Stimulated activated CD8-positive, alpha-beta memory T cell treated with anti-CD3 and anti-CD28 coated beads, Interleukin-12 subunit alpha, Interleukin-12 subunit beta, amount 100 ng/mL, for 1 hour (primary cell): ENCODE measurements around the gene ARRDC3.

Experiments used
- DNase-seq: peaks from one replicate; pipeline ENCODE4 v3.0.0-alpha.2; 2020; ENCODE audit warnings: low read depth

ARRDC3 gene

GRCh38 chr5:91384671-91385430 is 1.7 kb upstream of the ARRDC3 start:
- no peak for DNase-seq

- no peak for DNase-seq
Observed at GRCh38 chr5:91383956-91384300, 811 bp upstream of the ARRDC3 start.

- DNase-seq: no peak
Observed at GRCh38 chr5:91382530-91383026, 539 bp downstream of the ARRDC3 start.

GRCh38 chr5:91381774-91382359 is 1.2 kb downstream of the ARRDC3 start:
- DNase-seq: peak; percentile 58

- no peak for DNase-seq
Observed at GRCh38 chr5:91381239-91381773, 1.8 kb downstream of the ARRDC3 start.

GRCh38 chr5:91380491-91381238 is 2.5 kb downstream of the ARRDC3 start:
- DNase-seq: peak; percentile 98

- peak; percentile 88 for DNase-seq
Observed at GRCh38 chr5:91379914-91380490, 3.1 kb downstream of the ARRDC3 start.

- DNase-seq: no peak
Observed at GRCh38 chr5:91379246-91379913, 3.7 kb downstream of the ARRDC3 start.

- DNase-seq: no peak
Observed at GRCh38 chr5:91378752-91379211, 4.3 kb downstream of the ARRDC3 start.

- no peak for DNase-seq
Observed at GRCh38 chr5:91374893-91375520, 8.1 kb downstream of the ARRDC3 start.

GRCh38 chr5:91373600-91373999 is 9.5 kb downstream of the ARRDC3 start:
- no peak for DNase-seq

GRCh38 chr5:91373006-91373405 is 10.1 kb downstream of the ARRDC3 start:
- DNase-seq: no peak

GRCh38 chr5:91369480-91369879 is 13.6 kb downstream of the ARRDC3 start:
- no peak for DNase-seq

GRCh38 chr5:91367908-91368648 is 15.0 kb downstream of the ARRDC3 start:
- DNase-seq: no peak

GRCh38 chr5:91367344-91367743 is 15.8 kb downstream of the ARRDC3 start:
- no peak for DNase-seq

- no peak for DNase-seq
Observed at GRCh38 chr5:91366551-91366950, 16.6 kb downstream of the ARRDC3 start.

GRCh38 chr5:91365498-91365897 is 17.6 kb downstream of the ARRDC3 start:
- DNase-seq: no peak

- no peak for DNase-seq
Observed at GRCh38 chr5:91362935-91363334, 20.2 kb downstream of the ARRDC3 start.

GRCh38 chr5:91361790-91362189 is 21.3 kb downstream of the ARRDC3 start:
- DNase-seq: no peak

GRCh38 chr5:91361055-91361701 is 21.9 kb downstream of the ARRDC3 start:
- DNase-seq: no peak
